Measurements from ENCODE around the gene S100A1.

Gene S100A1

DNA sequence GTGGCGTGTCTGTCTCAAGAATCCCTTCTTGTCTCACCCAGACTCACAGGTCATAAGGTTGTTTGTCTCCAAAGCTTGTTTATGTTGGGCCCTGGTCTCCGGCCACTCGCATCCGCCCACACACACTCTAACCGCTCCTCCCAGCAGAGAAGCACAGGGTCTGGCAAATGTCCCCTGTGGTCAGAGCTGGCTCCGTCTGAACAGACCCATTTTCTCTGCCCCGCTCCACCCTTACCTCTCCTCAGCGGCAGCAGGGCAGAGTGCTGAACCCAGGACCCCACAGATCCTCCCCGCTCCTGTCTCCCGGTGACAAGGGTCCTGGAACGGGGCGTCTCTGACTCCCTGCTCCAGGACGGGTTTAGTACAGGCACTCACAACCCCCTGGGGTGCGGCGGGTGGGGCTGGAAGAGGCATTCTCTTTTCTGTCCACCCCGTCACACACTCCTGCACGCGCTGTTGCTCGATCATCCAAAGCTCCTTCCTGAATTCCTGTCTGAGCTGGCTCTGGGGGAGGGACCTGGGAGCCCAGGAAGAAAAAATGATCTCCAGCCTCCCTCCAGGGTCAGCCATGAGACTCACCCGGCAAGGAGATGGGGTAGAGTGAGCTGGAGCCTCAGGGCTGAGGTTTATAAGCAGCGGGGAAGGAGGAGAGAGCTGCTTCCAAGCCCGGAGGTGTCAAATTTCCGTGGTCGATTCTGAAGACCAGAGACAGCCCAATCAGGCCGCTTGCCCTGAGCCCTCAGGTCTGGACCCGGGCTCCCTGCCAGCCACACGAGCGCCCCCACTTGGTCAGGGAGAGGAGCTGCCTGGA, 1.1 kb upstream of the S100A1 start, which contains the start of gene S100A13:
TSS of gene S100A13 (minus strand) at position 602 of the 811 bp plus-strand sequence. CDS start 1,033 bp downstream, outside the sequence.
- CTCF ChIA-PET: interaction anchor here (0.7 to 1.9 kb wide), 6 partner anchors 9 to 117 kb away, joined by 3 to 12 read pairs (median 4); no protein-coding TSS in a partner anchor
- POLR2A ChIA-PET (ENCODE audit: low non-redundant PET): interaction anchor here (1.0 to 5.5 kb wide), 3 partner anchors 13 to 55 kb away, joined by 3 to 56 read pairs (median 4); partner anchors contain the start of genes S100A14 and S100A16
- peak; percentile 82 for DNase-seq (ENCODE audit: low spot score)
- peak within 1 kb of the TSS; percentile 94 for H3K27ac ChIP-seq
- TF ChIP-seq, protein P1, sequence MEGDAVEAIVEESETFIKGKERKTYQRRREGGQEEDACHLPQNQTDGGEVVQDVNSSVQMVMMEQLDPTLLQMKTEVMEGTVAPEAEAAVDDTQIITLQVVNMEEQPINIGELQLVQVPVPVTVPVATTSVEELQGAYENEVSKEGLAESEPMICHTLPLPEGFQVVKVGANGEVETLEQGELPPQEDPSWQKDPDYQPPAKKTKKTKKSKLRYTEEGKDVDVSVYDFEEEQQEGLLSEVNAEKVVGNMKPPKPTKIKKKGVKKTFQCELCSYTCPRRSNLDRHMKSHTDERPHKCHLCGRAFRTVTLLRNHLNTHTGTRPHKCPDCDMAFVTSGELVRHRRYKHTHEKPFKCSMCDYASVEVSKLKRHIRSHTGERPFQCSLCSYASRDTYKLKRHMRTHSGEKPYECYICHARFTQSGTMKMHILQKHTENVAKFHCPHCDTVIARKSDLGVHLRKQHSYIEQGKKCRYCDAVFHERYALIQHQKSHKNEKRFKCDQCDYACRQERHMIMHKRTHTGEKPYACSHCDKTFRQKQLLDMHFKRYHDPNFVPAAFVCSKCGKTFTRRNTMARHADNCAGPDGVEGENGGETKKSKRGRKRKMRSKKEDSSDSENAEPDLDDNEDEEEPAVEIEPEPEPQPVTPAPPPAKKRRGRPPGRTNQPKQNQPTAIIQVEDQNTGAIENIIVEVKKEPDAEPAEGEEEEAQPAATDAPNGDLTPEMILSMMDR (conservative IDR thresholded peaks at IDR 0.05; ENCODE audit: low read depth): peak; percentile 68; the same call in 1 of the 2 replicates

DNA sequence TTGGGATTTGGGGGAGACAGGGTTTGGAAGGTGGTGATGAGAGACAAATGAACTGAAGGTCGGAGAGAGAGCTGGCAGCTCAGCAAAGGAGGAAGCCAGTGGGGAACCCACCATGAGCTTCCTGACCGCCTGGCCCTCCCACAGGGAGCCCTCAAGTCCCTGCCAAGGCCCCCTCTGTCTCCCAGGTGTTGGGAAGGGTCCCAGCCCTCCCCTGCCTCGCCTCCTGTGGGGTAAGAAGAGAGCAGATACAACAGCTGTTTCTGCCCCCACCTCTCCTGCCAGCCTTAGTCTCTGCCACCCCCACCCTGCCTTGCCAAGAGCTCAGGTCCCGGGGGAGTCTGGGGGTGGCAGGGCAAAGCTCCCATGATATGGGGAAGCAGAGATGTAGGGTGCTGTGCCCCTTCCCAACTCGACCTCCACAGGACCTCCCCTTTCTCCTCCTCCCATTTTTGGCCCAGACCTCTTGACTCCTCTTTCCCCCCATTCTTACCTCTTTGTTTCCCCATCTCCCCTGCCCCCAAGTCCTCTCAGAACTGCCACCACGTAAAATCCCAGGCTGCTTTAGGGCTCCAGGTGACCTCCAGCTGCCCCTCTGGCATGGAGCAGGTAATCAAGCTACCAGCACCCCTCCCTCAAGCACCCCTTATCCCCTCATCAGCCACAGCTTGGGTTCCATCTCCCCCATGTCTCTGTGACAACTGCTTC, 556 bp downstream of the S100A1 start:
- ChIA-PET CTCF (interaction anchor here (0.6 to 1.2 kb wide), 6 partner anchors 9 to 104 kb away, joined by 3 to 6 read pairs (median 4); partner anchors contain the start of gene S100A14), POLR2A (ENCODE audit: low non-redundant PET) (interaction anchor here (0.6 to 5.5 kb wide), 3 partner anchors 15 to 56 kb away, joined by 4 to 56 read pairs (median 4); partner anchors contain the start of genes S100A14 and S100A16)
- TF ChIP-seq, protein P1 (conservative IDR thresholded peaks at IDR 0.05; ENCODE audit: low read depth): no peak
- DNase-seq (ENCODE audit: low spot score): no peak
- H3K27ac ChIP-seq: peak overlapping the region; percentile 94

DNA sequence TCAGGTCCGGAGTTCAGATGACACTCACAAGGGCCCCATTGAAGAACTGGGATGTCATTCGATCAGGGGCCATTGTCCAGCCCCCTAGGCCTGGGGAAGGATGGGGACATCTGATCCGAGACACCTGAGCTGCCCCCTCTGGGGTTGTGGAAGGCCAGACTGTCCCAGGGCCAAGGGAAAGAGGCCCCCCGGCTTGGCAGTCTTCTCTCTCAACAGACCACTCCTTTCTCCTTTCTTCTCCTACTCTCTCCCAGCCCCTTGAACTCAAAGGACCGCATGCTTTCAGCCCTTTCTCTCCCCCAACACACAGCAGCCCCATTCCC, 1.1 kb downstream of the S100A1 start:
- ChIA-PET CTCF (interaction anchor here (0.6 to 1.2 kb wide), 3 partner anchors 13 to 104 kb away, joined by 3 to 6 read pairs (median 5); partner anchors contain the start of gene S100A14), POLR2A (ENCODE audit: low non-redundant PET) (interaction anchor here (0.6 to 5.5 kb wide), 2 partner anchors 15 to 26 kb away, joined by 4 to 56 read pairs; partner anchors contain the start of genes S100A14 and S100A16)
- no peak for DNase-seq (ENCODE audit: low spot score)
- TF ChIP-seq, protein P1 (conservative IDR thresholded peaks at IDR 0.05; ENCODE audit: low read depth): no peak
- H3K27ac ChIP-seq: peak overlapping the region; percentile 94

DNA sequence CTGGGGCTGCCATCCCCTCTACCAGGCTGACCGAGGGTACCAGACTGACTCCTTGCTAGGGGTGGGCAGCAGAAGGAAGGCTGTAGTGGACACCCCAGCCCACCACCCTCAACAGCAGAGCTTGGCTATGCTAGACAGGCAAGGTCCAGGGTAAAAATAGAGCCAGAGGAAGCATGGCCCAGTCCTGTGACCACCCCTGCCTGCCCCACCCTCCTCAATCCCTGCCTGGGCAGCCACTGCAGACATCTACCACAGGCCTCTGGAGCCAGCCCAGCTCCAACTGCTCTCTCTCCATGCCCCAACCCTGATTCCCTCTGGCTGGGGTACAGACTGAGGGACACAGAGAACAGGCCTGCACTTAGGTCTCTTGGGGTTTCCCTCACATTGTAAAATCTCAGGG, 1.7 kb downstream of the S100A1 start:
- ChIA-PET POLR2A (ENCODE audit: low non-redundant PET) (interaction anchor here (0.5 to 1.5 kb wide), 2 partner anchors 9 to 15 kb away, joined by 4 to 7 read pairs; no protein-coding TSS in a partner anchor), CTCF (interaction anchor here (0.8 kb wide), 1 partner anchor 119 kb away, joined by 3 read pairs; no protein-coding TSS in a partner anchor)
- no peak for DNase-seq (ENCODE audit: low spot score)
- TF ChIP-seq, protein P1 (conservative IDR thresholded peaks at IDR 0.05; ENCODE audit: low read depth): no peak
- peak overlapping the region; percentile 94 for H3K27ac ChIP-seq

DNA sequence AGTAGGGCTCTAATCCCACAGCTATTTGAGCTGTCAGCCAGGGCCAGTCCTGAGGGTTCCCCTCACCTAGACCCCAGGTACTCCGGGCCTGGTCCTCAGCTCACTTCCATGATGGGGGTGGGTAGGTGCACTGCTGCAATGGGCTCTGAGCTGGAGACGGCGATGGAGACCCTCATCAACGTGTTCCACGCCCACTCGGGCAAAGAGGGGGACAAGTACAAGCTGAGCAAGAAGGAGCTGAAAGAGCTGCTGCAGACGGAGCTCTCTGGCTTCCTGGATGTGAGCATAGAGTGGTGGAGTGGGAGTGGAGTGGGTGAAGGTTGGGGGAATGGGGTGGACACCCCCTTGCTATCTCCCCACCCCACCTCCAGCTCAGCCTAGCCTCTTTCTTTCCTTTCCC, 2.1 kb downstream of the S100A1 start:
- TF ChIP-seq, protein P1 (conservative IDR thresholded peaks at IDR 0.05; ENCODE audit: low read depth): no peak
- no peak for DNase-seq (ENCODE audit: low spot score)
- peak overlapping the region; percentile 94 for H3K27ac ChIP-seq
- ChIA-PET CTCF (interaction anchor here (0.8 kb wide), 1 partner anchor 120 kb away, joined by 3 read pairs; no protein-coding TSS in a partner anchor), POLR2A (ENCODE audit: low non-redundant PET) (interaction anchor here (0.5 to 1.5 kb wide), 4 partner anchors 10 to 24 kb away, joined by 3 to 7 read pairs (median 4); no protein-coding TSS in a partner anchor)
